ENCODE measurements around the gene FTO. TPM values are rescaled to one million over a fixed set of nuclear protein-coding genes. Genes with fewer than 3 reads are reported as not detected.

The FTO gene
- total and polyA plus RNA-seq, 12 donors, result 17.8 to 310 (median 156) TPM

DNA sequence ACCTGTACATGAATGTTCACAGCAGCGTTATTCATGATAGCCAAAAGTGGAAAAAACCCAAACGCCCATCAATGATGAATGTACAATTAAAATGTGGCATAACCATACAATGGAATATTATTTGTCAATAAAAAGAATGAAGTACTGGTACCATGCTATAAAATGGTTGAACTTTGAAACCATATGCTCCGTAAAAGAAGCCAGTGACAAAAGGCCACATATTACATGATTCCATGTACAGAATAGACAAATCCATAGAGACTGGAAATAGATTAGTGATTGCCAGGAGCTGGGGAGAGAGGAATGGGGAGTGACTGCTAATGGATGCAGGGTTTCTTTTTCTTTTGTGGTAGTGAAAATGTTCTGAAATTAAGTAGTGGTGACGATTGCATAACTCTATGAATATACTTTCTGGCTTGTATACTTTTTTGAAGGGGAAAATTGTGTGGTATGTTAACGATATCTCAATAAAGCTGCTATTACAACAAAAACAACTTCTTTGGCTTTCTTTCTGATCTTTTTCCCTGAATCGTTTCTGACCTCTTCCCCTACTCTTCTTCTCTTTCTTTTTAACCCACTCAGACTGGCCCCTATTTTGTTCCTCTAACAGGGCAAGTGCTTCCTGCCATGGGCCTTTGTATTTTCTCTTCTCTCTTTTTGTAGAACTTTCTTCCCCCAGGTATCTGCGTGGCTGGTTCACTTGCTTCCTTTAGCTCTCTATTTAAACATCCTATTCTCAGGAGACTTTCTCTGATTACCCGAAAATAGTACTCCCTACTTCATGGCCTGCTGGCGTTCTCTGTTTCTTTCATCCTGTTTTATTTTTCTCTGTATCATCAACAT is 67.9 kb downstream of the FTO start:
- intact Hi-C loops (cut with DNase I), result no loop called here

DNA sequence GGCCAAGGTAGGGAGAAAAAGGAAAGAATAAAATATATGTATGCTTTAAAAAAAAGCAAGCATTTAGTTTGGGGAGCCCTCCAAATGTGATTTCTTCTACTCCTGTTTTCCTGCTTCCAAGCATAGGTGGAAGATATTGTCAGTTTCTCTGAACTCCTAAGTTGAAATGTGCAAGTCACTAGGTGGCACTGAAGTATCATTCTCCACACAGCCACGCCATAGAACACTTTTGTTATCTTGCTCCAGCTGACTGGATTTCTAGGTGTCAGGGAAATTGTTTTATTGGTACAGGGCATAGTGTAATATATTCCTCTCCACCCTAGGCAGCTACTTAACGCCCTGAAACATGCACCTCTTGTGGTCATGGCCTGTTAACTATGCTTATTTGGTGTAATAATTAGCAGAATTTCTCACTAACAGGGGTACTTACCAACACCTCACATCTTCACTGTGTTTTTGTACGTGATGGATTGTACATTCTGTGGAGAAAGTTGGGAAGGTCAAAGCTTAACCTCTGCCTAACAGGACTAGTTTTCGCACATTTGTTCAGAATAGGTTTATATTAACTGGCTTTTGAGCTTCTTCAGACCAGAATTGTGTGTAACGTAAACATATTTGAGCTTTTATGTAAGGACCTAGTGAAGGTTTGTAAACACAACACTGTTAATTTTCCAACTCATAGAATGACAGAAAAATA is 69.3 kb downstream of the FTO start:
- H3K4me3 ChIP-seq, result no peak overlapping the region
- H3K9me3 ChIP-seq (replicated peaks in 1 of 3), result no peaks in the 10 kb centered on the region
- H3K36me3 ChIP-seq (replicated peaks in 1 of 2), result no peaks in the 10 kb centered on the region
- intact Hi-C loops (cut with DNase I), result no loop called here
- WGBS, 4 donors, result 37 to 47% (median 43%) methylated on average over 5 of the region's 5 CpGs
- peaks cover 46 to 76% of the 10 kb centered on the region in 2 donors for H3K4me1 ChIP-seq (replicated peaks in 1 of 2)
- TF ChIP-seq, protein P1, sequence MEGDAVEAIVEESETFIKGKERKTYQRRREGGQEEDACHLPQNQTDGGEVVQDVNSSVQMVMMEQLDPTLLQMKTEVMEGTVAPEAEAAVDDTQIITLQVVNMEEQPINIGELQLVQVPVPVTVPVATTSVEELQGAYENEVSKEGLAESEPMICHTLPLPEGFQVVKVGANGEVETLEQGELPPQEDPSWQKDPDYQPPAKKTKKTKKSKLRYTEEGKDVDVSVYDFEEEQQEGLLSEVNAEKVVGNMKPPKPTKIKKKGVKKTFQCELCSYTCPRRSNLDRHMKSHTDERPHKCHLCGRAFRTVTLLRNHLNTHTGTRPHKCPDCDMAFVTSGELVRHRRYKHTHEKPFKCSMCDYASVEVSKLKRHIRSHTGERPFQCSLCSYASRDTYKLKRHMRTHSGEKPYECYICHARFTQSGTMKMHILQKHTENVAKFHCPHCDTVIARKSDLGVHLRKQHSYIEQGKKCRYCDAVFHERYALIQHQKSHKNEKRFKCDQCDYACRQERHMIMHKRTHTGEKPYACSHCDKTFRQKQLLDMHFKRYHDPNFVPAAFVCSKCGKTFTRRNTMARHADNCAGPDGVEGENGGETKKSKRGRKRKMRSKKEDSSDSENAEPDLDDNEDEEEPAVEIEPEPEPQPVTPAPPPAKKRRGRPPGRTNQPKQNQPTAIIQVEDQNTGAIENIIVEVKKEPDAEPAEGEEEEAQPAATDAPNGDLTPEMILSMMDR (IDR thresholded peaks at IDR 0.05), result peak; percentile 33 to 73 (median 59)
- TF ChIP-seq POLR2A (IDR thresholded peaks at IDR 0.05), result no peak
- H3K27ac ChIP-seq, result no peak overlapping the region
- H3K27me3 ChIP-seq, result no peaks in the 10 kb centered on the region
- DNase-seq, result peak; percentile 33 to 69 (median 42)

More for the DNA sequence above, 67.9 kb downstream of the FTO start:
- no peaks in the 10 kb centered on the region for H3K36me3 ChIP-seq (replicated peaks in 1 of 2)
- peaks cover 42 to 76% of the 10 kb centered on the region in 2 donors for H3K4me1 ChIP-seq (replicated peaks in 1 of 2)
- H3K9me3 ChIP-seq (replicated peaks in 1 of 3), result no peaks in the 10 kb centered on the region
- DNase-seq, result no peak
- H3K27me3 ChIP-seq, result no peaks in the 10 kb centered on the region
- WGBS, 4 donors, result 80 to 82% (median 80%) methylated on average over 9 of the region's 9 CpGs
- H3K27ac ChIP-seq, result no peak overlapping the region
- no peak overlapping the region for H3K4me3 ChIP-seq
- TF ChIP-seq, protein P1 (IDR thresholded peaks at IDR 0.05), result no peak
- no peak for TF ChIP-seq POLR2A (IDR thresholded peaks at IDR 0.05)

DNA sequence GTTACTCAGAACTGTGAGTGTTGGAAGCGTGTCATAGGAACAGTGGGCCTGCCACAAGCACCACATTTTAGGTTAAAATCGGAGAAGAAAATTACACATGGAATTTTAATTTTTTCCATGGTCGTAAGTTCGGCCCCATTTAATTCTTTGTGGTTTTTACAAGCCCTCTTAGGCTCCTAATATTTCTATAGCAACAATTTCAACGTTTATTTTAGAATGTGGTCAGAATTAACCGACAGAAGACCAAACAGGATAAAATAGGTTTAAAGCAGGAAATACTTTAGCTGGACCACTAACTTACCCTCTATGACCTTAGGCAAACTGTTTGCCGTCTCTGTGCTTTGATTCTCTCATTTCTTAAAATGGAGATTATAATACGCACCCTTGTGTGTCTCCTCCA is 69.9 kb downstream of the FTO start:
- Histone ChIP-seq H3K36me3 (replicated peaks in 1 of 2) (no peaks in the 10 kb centered on the region), H3K27ac (no peak overlapping the region), H3K27me3 (no peaks in the 10 kb centered on the region), H3K9me3 (replicated peaks in 1 of 3) (no peaks in the 10 kb centered on the region), H3K4me1 (replicated peaks in 1 of 2) (peaks cover 43 to 76% of the 10 kb centered on the region in 2 donors), H3K4me3 (no peak overlapping the region)
- intact Hi-C loops (cut with DNase I), result no loop called here
- WGBS, 4 donors, result 74 to 78% (median 76%) methylated on average over 8 of the region's 8 CpGs
- no peak for DNase-seq
- TF ChIP-seq, protein P1 (IDR thresholded peaks at IDR 0.05), result no peak
- TF ChIP-seq POLR2A (IDR thresholded peaks at IDR 0.05), result no peak

DNA sequence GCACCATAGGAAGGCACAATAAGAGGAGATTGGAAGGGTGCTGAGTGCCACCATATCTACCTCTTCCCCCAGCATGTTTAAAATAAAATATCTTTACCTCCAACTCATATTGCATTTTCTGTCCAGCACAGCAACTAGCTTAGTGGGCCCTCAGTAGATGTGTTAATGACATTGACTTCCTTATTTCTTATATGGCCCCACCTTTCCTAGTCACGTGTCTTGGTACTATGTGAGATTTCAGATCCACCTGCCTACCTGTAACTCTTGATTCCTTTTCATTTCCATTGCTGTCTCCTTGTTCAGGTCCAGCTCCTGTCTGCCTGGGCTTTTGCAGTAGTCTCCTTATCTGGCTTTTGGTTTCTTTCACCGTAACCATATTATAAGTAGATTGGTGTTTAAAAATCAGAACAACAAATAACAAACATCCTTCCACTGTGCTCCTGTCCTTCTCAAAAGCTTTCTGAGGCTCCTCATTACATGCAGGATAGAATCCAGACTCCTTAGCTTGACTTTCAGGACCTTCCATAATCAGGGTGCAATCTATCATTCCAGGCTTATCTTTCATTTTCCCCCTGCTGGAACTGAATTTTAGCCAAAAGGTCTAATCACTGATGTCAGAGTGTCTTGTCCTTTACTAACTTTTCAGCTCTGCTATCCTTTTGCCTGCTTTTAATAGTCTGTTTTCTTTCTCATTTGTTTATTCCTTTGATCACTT is 71.3 kb downstream of the FTO start:
- 61 to 78% (median 67%) methylated on average over 2 of the region's 2 CpGs for WGBS, 4 donors
- Histone ChIP-seq H3K36me3 (replicated peaks in 1 of 2) (no peaks in the 10 kb centered on the region), H3K27ac (peak overlapping the region in 3 of 5 donors; percentile 15 to 56 (median 52)), H3K4me1 (replicated peaks in 1 of 2) (peaks cover 35 to 74% of the 10 kb centered on the region in 2 donors), H3K27me3 (no peaks in the 10 kb centered on the region), H3K4me3 (no peak overlapping the region), H3K9me3 (replicated peaks in 1 of 3) (no peaks in the 10 kb centered on the region)
- no peak for TF ChIP-seq POLR2A (IDR thresholded peaks at IDR 0.05)
- TF ChIP-seq, protein P1 (IDR thresholded peaks at IDR 0.05), result peak in 2 of 6 experiments; percentile 13 to 24
- intact Hi-C loops (cut with DNase I), result no loop called here
- no peak for DNase-seq

Data from adrenal gland (tissue), 12 donors.